Adipocyte (in vitro differentiated cells): ENCODE results near the gene LIMS3.
"Not testable (repeated sequence)": the region's sequence is repeated elsewhere in the genome, so short reads cannot be mapped to it uniquely, and the experiment has no call there.

Experiments used
- DNase-seq: peaks from one replicate; pipeline ENCODE4 v3.0.0-alpha.2; 2015; ENCODE audit warnings: low read depth
- H3K27me3 ChIP-seq: replicated peaks from 2 replicates; pipeline ENCODE4 v1.7.0; 2013; ENCODE audit warnings: mild to moderate bottlenecking, low read length, moderate library complexity; ENCODE audit not compliant: control insufficient read depth, insufficient read depth
- H3K36me3 ChIP-seq: 2 replicates; pipeline ENCODE4 v1.7.0; 2013; ENCODE audit warnings: low read length, mild to moderate bottlenecking, moderate library complexity; ENCODE audit not compliant: control insufficient read depth, insufficient read depth, severe bottlenecking
- H3K4me1 ChIP-seq: 2 replicates; pipeline ENCODE4 v1.7.0; 2013; ENCODE audit warnings: mild to moderate bottlenecking, low read length, moderate library complexity; ENCODE audit not compliant: control insufficient read depth, insufficient read depth
- H3K4me3 ChIP-seq: 2 replicates; pipeline ENCODE4 v1.7.0; 2013; ENCODE audit warnings: mild to moderate bottlenecking, low read length, moderate library complexity
- H3K9ac ChIP-seq: 2 replicates; pipeline ENCODE4 v1.7.0; 2013; ENCODE audit warnings: mild to moderate bottlenecking, low read length, moderate library complexity
- H3K9me3 ChIP-seq: 2 replicates; pipeline ENCODE4 v1.7.0; 2013; ENCODE audit warnings: mild to moderate bottlenecking, low read length, moderate library complexity; ENCODE audit not compliant: control insufficient read depth

LIMS3 gene

DNA sequence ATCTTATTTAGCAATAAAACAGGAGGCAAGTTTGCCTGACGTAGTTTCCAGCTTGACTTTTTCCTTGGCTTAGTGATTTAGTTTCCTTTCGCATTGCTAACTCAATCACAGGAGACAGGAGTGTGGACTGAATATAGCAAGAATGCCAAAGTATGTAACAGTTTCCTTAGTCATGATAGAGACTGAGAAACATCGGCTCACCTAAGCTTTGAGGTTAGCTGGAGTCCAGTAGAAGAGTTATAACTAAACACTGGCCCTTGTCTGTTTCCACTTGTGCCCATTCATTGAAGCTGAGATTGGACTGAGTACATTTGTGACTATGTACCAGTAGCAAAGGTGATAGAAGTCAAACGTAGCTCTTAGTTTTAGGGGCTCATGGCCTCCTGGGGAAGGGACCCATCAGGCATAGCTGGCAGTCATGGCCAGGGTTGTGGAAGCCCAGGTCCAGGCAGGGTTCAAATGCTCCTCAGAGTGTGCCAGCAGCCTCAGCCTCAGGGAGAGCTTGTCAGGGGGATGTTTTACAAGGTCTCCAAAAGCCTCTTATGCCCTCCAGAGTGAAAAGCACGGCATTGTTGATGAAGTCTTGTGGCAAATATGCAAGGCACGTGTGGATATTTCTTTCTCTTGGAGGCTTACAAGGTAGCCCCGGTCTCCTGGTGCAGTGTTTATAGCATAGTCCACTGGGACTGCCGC is 573 bp upstream of the LIMS3 start:
- H3K4me1 ChIP-seq, DNase-seq, H3K27me3 ChIP-seq, H3K9me3 ChIP-seq, H3K9ac ChIP-seq, H3K36me3 ChIP-seq, H3K4me3 ChIP-seq: not testable (repeated sequence)

DNA sequence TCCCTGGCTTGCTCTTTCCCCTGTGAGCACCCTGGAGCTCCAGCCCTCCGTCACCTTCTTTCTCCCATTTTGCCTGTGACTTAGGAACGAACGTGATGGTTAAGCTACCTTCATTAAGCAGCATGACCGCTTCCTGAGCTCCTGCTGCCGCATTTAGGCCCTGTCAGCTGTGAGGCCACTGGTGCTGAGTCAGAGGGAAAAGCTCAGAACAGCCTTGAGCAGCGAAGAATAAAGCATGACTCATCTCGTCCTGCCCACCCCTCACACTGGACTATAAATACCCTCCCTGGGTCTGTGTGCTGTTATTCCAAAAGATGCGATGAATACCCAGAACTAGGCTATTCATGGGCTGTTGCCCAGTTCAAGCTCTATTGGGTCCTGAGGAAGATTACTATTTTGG is 7.3 kb downstream of the LIMS3 start:
- not testable (repeated sequence) for H3K4me1 ChIP-seq

DNA sequence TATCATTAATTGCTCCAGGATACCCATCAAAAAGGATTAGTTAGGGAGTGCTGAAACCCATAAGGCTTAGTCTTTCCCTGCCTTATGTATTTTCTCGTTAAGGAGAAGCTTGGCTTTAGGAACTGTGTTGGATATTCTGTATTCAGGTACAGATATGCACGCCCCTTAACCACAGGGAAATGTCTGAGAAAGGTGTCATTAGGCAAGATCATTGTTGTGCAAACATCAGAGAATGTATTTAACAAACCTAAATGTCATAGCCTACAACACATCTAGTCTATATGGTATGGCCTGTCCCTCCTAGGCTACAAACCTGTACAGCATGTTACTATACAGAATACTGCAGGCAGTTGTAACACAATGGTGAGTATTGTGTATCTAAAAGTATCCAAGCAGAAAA is 10.1 kb downstream of the LIMS3 start:
- not testable (repeated sequence) for DNase-seq, H3K4me1 ChIP-seq, H3K9ac ChIP-seq, H3K9me3 ChIP-seq, H3K4me3 ChIP-seq, H3K36me3 ChIP-seq, H3K27me3 ChIP-seq

More for the DNA sequence above, 7.3 kb downstream of the LIMS3 start:
- not testable (repeated sequence) for H3K9me3 ChIP-seq, H3K9ac ChIP-seq, DNase-seq, H3K36me3 ChIP-seq, H3K27me3 ChIP-seq, H3K4me3 ChIP-seq

DNA sequence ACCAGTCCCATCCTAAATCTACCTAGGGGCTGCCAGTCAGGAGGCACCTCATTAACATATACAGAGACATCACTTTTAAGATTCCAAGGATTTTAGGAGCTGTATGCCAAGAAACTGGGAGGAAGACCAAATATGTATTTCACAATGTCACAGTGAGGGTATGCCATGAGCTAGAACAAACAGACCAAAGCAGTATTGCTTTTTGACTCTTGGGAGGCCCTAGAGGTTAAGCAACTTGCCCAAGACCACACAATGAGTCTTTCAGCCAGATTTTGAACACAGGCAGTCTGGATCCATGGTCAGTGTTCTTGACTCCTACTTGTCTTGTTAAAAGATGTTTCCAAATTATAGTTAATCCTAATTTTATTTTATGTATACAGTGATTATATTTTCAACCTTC is 12.3 kb downstream of the LIMS3 start:
- not testable (repeated sequence) for H3K36me3 ChIP-seq, H3K4me1 ChIP-seq, H3K27me3 ChIP-seq, H3K4me3 ChIP-seq, H3K9ac ChIP-seq, H3K9me3 ChIP-seq, DNase-seq

DNA sequence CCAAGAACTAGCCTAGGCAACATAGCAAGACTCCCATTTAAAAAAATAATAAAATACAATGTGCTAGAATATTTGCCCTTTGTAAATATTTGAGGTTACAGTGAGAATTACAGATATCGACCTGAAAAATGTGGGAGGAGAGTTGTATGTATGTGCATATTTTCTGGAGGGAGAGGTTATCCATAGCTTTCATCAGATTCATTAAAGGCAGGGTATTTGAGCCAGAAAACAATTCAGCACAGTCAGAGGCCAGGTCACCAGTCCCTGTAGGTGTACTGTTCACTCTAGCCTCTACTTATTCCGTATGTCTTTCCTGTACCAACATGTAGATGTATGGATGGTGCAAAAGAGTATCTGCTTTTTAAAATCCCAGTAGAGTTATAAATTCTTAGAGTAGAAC is 15.4 kb downstream of the LIMS3 start:
- H3K36me3 ChIP-seq, DNase-seq, H3K27me3 ChIP-seq, H3K9ac ChIP-seq, H3K4me3 ChIP-seq, H3K4me1 ChIP-seq, H3K9me3 ChIP-seq: not testable (repeated sequence)

DNA sequence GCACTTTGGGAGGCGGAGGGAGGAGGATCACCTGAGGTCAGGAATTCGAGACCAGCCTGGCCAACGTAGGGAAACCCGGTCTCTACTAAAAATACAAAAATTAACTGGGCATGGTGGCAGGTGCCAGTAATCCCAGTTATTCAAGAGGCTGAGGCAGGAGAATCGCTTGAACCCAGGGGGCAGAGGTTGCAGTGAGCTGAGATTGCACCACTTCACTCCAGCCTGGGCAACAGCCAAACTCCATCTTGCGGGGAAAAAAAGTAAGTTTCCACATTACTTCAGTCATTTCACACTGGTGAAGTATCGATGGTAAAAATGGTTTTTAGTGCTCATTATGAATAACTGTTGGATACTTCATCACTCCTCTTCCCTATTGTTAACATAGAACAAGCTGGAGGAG is 16.1 kb downstream of the LIMS3 start:
- not testable (repeated sequence) for H3K9me3 ChIP-seq, DNase-seq, H3K27me3 ChIP-seq, H3K36me3 ChIP-seq, H3K9ac ChIP-seq, H3K4me1 ChIP-seq, H3K4me3 ChIP-seq

DNA sequence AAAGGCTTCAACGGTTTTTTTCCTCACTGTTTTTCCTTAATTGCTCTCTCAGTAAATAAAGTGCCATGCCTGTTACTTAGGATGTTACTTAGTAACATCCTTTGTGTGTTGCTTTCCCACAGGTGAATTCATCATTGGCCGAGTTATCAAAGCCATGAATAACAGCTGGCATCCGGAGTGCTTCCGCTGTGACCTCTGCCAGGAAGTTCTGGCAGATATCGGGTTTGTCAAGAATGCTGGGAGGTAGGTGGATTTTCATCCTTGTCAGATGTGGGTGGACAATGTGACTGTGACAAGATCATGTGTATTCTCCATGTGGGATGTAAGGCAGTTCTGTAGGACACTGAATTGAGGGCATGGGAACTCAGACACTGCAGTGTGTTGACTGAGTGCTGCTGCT is 17.3 kb downstream of the LIMS3 start:
- not testable (repeated sequence) for H3K9ac ChIP-seq, H3K9me3 ChIP-seq, H3K4me3 ChIP-seq, H3K4me1 ChIP-seq, H3K27me3 ChIP-seq, H3K36me3 ChIP-seq, DNase-seq

DNA sequence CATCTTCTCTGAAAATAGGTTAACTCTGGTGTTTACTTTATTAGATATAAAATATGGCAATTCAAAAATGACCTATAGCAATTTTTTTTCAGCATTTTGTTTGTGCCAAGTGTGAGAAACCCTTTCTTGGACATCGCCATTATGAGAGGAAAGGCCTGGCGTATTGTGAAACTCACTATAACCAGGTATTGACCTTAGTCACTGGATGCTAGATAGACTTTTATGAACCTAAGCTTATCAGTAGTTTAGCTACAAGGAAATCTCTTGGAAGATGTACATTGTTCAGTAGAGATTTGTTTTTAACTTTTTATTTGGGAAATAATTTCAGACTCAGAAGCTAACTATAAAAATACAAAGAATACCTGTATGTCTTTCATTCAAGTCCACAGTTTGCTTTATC is 21.7 kb downstream of the LIMS3 start:
- not testable (repeated sequence) for DNase-seq, H3K4me3 ChIP-seq, H3K9ac ChIP-seq, H3K9me3 ChIP-seq, H3K36me3 ChIP-seq, H3K27me3 ChIP-seq, H3K4me1 ChIP-seq

DNA sequence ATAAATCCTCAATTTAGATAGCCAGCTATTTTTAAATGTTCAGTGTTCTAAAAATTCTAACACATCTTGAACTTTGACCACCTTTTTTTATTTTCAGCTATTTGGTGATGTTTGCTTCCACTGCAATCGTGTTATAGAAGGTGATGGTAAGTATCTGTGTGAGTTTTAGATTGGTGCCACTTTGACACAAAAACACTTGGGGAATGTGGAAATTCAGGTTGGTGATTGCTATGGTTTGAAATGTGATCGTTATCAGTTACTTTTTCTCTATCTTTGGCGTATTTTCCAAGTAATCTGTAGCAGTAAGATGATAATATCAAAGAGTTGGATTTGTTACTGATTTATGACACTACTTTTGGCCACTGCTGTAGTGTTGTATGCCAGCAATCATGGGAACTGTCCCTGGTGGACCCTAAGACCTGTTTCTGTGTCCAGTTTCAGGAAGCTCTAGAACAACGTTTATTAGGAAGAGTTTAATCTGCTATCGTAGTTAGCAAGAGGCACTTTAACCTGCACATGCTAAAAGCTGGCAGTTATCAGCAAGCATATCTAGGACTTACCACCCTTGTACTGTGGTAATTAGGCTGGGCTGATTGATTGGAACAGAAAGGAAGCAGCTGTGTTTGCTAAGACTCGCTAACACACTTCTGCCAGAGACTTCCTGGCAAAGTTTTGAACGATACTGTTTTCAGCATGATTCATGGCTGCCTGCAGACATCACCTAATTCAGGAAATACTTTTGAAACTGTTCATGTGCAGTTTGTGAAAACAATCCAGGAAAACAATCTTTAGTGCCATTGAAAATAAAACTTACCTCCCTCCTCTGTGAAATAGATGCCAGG is 23.3 kb downstream of the LIMS3 start:
- not testable (repeated sequence) for H3K4me3 ChIP-seq, H3K9ac ChIP-seq, DNase-seq, H3K27me3 ChIP-seq, H3K36me3 ChIP-seq, H3K9me3 ChIP-seq, H3K4me1 ChIP-seq

DNA sequence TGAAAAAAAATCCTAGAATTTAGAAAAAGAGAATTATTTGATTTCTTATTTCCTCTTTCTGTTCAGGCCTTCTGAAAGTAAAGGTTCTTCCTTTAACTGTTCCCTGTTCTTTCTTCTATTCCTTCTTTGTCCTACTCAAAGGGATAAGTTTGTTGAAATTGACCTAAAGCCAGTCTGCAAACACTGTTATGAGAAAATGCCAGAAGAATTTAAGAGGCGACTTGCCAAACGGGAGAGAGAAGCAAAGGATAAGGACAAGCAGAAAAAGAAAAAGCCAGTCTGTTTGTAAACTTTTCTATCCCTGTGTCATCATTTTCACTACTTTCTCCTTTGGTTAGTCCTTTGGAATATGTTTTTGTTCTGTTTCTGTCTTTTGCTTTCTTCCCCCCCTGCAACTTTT is 26.0 kb downstream of the LIMS3 start:
- DNase-seq, H3K9me3 ChIP-seq, H3K36me3 ChIP-seq, H3K27me3 ChIP-seq, H3K9ac ChIP-seq, H3K4me3 ChIP-seq, H3K4me1 ChIP-seq: not testable (repeated sequence)

DNA sequence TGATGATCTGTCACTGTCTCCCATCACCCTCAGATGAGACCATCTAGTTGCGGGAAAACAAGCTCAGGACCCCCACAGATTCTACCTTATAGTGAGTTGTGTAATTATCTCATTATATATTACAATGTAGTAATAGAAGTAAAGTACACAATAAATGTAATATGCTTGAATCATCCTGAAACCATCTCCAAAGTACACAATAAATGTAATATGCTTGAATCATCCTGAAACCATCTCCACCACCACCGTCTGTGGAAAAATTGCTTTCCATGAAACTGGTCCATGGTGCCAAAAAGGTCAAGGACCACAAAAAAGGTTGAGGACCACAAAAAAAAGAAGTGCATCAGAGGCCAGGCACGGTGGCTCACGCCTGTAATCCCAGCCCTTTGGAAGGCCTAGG is 29.3 kb downstream of the LIMS3 start:
- not testable (repeated sequence) for H3K9me3 ChIP-seq, H3K4me3 ChIP-seq, H3K9ac ChIP-seq, H3K27me3 ChIP-seq, H3K4me1 ChIP-seq, H3K36me3 ChIP-seq, DNase-seq

DNA sequence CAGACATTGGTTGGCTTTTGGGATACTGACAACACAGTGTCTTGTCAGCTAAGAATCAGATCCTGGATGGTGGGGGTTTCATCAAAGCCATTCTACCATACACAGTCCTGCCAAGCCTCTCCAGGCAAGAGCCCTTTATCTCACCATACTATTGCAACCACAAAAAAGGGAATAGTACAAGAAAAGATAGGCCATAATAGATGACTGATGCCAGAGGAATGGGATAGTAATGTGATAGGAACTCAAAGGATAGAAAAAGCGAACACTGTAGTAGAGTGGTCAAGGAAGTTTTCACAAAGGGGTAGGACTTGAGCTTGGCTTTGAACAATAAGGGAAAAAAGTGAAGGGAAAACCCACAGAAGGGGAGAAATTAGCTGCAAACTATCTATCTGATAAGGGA is 30.7 kb downstream of the LIMS3 start:
- not testable (repeated sequence) for H3K9me3 ChIP-seq, H3K27me3 ChIP-seq, H3K9ac ChIP-seq, H3K4me1 ChIP-seq, DNase-seq, H3K4me3 ChIP-seq, H3K36me3 ChIP-seq
